ENCODE results near the gene UBE2V1.
"Not testable (repeated sequence)": the region's sequence is repeated elsewhere in the genome, so short reads cannot be mapped to it uniquely, and the experiment has no call there.

- TF ChIP-seq POLR2A (IDR thresholded peaks at IDR 0.05; ENCODE audit: low read depth, low read length); TAF1 (IDR thresholded peaks at IDR 0.05; ENCODE audit: borderline replicate concordance, low read depth, low read length): not testable (repeated sequence)
Measured at GRCh38 chr20:50135157-50135556, 22.2 kb upstream of the UBE2V1 start.
